ENCODE measurements around the gene TUBD1.
"Not testable (repeated sequence)": the region's sequence is repeated elsewhere in the genome, so short reads cannot be mapped to it uniquely, and the experiment has no call there.

The TUBD1 gene

DNA sequence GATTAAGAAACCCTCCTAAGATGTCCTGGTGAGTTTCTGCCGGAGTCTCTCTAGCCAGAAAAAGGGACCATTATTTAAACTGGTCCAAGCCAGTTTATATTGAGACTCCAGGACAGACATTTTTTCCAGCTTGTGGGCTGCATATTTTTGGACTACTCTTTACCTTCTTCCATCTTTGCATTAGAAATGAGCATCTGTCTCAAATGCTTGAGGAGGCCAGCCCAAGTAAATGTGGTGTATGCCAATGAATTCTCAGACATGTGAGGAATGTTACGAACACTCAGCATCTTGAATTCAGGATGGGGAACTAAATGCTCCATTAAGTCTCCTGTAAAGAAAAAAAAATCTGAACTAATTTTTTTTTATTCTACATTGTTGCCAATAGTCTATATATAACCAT is 18.4 kb downstream of the TUBD1 start:
- DNase-seq (ENCODE audit: low read depth in 3 of 3) = no peak

- not testable (repeated sequence) for DNase-seq (ENCODE audit: low read depth in 3 of 3)
Measured at GRCh38 chr17:59873414-59873813, 19.3 kb downstream of the TUBD1 start.

GRCh38 chr17:59872351-59872750 is 20.4 kb downstream of the TUBD1 start:
- DNase-seq (ENCODE audit: low read depth in 3 of 3) = no peak

GRCh38 chr17:59870482-59870881 is 22.3 kb downstream of the TUBD1 start:
- no peak for DNase-seq (ENCODE audit: low read depth in 3 of 3)

DNA sequence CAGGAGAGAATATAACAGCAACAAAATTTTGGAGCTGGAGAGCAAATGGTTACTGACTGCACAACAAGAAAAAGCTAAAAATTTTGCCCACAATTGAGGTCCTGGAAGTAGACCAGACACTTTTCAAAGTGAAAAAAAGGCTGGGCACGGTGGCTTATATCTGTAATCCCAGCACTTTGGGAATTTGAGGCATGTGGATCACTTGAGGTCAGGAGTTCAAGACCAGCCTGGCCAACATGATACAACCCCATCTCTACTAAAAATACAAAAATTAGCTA is 22.9 kb downstream of the TUBD1 start:
- no peak for DNase-seq (ENCODE audit: low read depth in 3 of 3)

DNA sequence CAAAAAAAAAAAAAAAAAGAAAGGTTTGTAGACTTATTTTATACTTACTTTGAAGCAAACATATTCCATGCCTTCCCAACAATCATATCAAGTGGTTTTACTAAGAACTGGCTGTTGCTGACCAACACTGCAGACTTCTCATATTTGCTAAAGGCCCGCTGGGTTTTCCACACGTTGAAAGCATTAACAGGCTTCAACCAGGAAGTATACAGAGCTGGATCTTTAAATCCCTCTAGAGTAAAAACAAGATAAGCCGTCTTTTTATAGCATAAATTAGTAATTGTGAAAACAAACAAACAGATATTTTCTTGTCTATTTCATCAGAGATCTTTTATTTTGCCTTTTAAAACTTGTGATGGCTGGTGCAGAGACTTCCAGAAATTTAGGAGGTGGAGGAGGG is 29.1 kb downstream of the TUBD1 start:
- no peak for DNase-seq (ENCODE audit: low read depth in 3 of 3)

DNA sequence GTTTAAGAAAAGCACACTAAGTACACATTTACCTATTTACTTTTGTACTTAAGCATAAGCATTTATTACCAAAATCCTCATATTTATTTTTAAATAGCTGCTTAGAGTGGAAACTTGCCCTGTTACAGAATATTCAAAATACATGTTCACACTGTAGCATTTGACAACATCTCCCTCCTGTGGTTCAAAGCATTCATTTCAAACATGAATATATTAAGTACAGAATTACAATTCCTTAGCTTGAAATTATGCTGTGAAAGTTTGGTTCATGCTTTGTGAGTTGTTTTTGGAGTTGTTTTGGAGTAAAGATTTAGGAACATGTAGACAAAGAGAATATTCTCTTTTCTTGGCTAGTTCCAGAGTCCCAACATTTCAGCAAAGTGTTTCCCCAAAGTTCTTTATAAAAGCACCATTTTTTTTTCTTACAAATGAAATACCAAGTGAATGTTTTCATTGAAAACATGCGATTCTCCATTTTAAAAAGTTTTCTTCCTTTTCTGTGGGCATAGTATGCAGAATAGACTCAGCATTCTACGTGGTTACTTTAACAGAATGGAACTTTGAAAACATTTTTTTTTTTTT is 33.2 kb downstream of the TUBD1 start:
- no peak for DNase-seq (ENCODE audit: low read depth in 3 of 3)

DNA sequence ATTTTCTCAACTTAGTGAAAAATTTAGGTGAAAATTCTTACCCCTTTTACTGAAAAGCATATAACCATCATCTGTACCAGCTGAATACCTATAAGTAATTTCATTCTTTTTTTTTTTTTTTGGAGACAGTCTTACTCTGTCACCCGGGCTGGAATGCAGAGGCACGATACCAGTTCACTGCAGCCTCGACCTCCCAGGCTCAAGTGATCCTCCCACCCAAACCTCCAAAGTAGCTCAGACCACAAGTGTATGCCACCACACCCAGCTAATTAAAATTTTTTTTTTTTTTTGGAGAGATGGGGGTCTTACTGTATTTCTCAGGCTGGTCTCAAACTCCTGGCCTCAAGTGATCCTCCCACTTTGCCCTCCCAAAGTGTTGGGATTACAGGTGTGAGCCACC is 33.8 kb downstream of the TUBD1 start:
- no peak for DNase-seq (ENCODE audit: low read depth in 3 of 3)

- no peak for DNase-seq (ENCODE audit: low read depth in 3 of 3)
Measured at GRCh38 chr17:59858167-59858816, 34.5 kb downstream of the TUBD1 start.

DNA sequence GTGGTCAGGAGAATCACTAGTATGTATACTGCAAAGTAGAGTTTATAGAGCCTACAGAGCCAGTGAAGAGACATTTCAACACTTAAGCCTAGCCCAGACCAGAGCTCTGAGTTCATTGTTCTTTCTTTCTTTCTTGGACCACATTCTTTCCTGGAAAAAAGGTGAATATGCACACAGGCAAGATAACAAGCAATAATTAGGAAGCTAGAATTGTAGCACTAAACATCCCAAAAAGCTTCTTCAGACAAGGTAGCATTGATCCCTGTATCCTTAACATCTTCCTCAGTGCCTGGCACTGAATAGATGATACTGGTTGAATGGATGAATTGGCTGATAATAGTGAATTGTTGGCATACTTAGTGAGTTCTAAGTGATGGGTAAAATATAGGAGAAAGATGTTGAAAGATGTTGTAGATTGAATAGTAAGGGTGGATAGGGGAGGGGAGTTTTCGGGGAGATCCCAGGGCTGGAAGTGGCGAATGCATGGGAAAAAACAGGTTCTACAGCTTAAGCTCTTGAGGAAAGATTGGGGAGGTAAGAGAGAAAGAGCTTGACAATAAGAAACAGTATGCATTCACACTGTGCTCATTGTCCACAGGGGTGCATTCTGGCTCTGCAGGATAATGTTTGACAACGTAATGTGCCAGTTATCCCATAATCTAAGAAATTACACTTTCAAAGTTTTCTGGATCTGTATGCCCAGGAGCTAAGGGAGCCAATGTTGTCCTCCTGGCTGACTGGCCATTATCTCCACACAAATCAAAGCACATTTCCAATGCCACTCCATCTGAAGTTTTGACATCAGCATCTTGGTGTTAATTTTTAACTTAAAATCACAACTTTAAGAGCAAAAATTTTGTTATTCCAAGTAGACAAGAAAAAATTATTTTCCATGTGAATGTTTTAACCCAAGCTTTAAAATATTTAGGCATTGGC is 35.6 kb downstream of the TUBD1 start:
- no peak for DNase-seq (ENCODE audit: low read depth in 3 of 3)

GRCh38 chr17:59853919-59854729 is 38.6 kb downstream of the TUBD1 start:
- DNase-seq (ENCODE audit: low read depth in 3 of 3) = not testable (repeated sequence)

DNA sequence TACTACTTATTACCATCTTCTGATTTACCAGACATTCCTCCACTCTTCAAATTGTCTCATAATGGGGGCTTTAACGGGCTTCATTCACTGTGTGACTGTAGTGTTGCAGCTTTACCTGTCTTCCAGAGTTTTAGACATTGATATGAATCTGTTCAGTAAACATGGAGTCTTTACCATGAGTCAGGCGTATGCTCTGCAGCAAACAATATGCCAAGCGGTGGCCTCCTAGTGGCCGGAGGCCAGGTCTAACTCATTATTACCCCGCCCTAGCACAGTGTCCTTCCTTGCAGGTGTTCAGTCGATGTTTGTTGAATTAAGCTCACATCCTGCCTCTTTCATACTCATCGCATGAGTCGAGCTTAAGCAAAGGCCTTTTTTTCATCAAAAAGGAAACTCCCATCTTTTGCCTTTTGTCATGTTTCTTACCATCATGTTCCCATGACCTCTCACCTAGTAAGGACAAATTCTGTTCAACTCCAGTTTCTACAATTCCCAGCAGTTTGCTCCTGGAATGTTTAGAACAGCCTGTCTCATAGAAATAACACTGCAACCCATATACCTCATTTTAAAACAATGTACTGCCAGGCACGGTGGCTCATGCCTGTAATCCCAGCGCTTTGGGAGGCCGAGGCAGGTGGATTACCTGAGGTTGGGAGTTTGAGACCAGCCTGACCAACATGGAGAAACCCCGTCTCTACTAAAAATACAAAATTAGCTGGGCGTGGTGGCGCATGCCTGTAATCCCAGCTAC is 39.4 kb downstream of the TUBD1 start:
- DNase-seq (ENCODE audit: low read depth in 3 of 3) = no peak

DNA sequence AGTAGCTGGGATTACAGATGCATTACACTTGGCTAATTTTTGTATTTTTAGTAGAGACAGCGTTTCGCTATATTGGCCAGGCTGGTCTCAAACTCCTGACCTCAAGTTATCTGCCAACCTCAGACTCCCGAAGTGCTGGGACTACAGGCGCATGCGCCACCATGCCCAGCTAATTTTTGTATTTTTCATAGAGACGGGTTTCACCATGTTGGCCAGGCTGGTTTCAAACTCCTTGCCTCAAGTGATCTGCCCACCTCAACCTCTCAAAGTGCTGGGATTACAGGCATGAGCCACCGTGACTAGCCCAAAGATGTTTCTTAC is 39.9 kb downstream of the TUBD1 start:
- DNase-seq (ENCODE audit: low read depth in 3 of 3) = not testable (repeated sequence)

DNA sequence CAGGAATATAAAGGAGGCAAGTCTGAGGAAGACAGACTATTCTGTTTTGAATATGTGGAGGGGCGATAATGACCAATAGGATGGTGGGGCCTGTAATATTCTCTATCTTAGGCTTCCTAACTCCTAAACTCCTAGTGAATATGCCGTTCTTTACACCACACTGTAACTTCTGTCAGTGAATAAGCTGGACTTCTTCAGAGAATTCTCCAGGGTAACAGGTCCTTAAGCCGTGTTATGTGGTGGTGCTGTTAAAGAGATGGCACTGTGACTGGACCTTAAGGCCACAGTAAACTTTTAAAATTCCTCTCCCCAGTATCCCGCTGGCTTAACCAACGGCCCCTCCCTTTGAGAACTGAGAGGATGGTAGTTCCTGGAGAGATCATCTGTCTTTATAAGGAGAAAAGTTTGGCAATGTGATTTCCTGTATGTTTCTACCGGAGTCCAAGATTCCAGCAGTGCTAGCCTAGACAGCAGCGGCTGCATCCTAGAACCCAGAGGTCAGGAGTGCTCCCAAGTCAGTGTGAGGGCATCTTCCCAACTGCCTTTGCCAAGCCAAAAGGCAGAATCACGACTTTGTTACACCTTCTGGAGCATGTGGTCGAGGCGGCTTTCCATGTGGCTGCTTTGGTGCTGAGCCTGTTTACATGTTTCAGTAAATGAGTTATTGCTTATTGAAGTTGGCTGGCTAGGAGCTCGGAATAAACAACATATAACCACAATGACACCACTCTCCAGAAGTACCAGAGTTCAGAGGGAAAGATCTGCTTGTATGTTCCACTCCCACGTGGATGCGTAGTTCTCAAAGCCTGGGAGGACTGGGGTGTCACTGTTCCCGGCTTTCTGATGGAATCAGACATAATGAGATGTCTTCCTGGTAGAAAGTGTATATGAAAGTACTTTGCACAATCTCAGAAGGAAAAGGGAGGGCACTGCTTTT is 41.0 kb downstream of the TUBD1 start:
- no peak for DNase-seq (ENCODE audit: low read depth in 3 of 3)

DNA sequence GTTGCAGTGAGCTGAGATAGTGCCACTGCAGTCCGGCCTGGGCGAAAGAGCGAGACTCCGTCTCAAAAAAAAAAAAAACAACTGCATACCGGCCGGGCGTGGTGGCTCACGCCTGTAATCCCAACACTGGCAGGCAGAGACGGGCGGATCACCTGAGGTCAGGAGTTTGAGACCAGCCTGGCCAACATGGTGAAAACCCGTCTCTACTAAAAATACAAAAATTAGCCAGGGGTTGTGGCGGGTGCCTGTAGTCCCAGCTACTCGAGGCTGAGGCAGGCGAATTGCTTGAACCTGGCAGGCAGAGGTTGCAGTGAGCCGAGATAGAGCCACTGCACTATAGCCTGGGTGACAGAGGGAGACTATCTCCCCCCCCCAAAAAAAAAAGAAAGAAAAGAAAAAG is 42.4 kb downstream of the TUBD1 start:
- not testable (repeated sequence) for DNase-seq (ENCODE audit: low read depth in 3 of 3)

DNA sequence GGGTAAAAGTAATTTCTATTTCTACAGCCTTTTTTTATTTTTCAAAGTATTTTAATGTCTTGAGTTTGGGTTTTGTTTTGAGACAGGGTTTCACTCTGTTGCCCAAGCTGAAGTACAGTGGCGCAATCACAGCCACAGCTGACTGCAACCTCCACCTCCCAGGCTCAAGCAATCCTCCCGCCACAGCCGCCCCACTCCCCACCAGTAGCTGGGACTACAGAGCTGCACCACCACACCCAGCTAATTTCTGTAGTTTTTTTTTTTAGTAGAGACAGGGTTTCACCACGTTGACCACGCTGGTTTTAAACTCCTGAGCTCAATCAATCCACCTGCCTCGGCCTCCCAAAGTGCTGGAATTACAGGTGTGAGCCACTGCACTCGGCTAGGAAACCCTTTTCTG is 44.0 kb downstream of the TUBD1 start:
- DNase-seq (ENCODE audit: low read depth in 3 of 3) = no peak

DNA sequence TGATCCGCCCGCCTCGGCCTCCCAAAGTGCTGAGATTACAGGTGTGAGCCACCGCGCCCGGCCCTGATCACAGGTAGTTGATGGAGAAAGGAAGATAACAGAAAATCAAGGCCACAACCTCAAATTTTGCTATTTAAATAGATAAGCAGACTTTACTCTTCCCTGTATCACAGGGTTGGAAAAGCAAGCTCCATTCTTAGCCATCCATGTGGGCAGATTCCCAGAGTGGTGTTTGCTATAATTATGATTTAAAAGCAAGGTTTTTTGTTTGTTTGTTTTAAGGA is 44.4 kb downstream of the TUBD1 start:
- no peak for DNase-seq (ENCODE audit: low read depth in 3 of 3)

- no peak for DNase-seq (ENCODE audit: low read depth in 3 of 3)
Measured at GRCh38 chr17:59846394-59847165, 46.2 kb downstream of the TUBD1 start.

DNA sequence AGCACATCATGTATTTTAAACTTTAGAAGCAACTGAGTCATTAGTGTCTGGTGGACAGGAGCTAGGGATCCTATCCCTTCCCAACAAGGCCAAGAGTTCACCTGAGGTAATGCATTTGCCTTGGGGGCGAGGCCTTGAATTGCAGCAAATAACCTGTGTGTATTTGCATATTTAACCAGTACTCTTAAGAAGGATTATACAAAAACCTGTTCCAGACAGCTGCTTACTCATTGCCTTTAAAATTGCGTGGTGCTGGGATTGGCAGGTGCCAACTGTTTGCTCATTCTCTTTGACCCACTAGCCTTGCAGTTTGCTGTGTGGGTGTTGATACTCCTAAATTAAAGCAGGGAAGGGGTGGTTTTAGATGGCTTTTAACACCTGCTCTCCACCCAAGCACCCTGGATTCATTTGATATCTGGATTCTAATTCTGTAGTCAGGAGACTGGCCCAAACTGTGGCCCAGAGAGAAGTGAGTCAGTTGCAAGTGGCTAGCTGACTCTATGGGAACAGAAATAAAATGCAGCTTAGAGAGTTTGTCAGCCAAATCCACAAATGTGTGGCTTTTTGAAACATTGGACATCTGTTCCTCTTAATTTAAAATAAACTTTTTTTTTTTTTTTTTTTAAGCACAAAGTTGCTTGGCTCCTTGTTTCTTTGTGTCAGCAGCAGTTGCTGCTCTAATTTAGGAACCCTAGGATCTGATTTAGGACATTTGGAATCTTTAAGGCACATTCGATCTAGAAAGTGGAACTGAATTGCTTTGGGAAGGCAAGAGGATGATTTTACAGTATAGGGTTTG is 46.9 kb downstream of the TUBD1 start:
- no peak for DNase-seq (ENCODE audit: low read depth in 3 of 3)

All from stimulated activated CD4-positive, alpha-beta T cell treated with anti-CD3 and anti-CD28 coated beads, TNF-alpha, amount 100 ng/mL, for 48 hours (primary cell).